Keratinocyte (primary cell): Measurements from ENCODE around the gene WDR27. TPM values are rescaled to one million over a fixed set of nuclear protein-coding genes. Genes with fewer than 3 reads are reported as not detected.

Experiments
- DNase-seq: peaks from one replicate; pipeline ENCODE4 v3.0.0-alpha.2; 2011; ENCODE audit warnings: low read depth, missing footprints, low spot score
- FAIRE-seq: peaks from 2 replicates; lab custom pipeline; 2011; peaks lifted over from hg19 to GRCh38; lab: Jason Lieb, UNC
- H2AFZ ChIP-seq: 2 replicates; pipeline ENCODE4 v1.6.0; 2012; ENCODE audit warnings: low read length, control low read depth, inconsistent platforms; ENCODE audit not compliant: control insufficient read depth
- H3K27ac ChIP-seq: 2 replicates; pipeline ENCODE4 v1.5.1; 2011; ENCODE audit warnings: low read length; ENCODE audit not compliant: control insufficient read depth, insufficient read depth
- H3K27me3 ChIP-seq: 3 replicates; pipeline ENCODE4 v1.6.0; 2011; ENCODE audit warnings: low read length; ENCODE audit not compliant: control insufficient read depth, insufficient read depth; ENCODE audit errors: extremely low read depth
- H3K36me3 ChIP-seq, 2 experiments: 2 replicates in 1 of 2; 3 replicates in 1 of 2; pipeline ENCODE4 v1.5.1; 2011; ENCODE audit warnings: low read length in 2 of 2, mild to moderate bottlenecking in 1 of 2; ENCODE audit not compliant: control insufficient read depth in 2 of 2, insufficient read depth in 2 of 2; ENCODE audit errors: extremely low read depth in 1 of 2
- H3K4me1 ChIP-seq: 3 replicates; pipeline ENCODE4 v1.5.1; 2011; ENCODE audit warnings: low read length; ENCODE audit not compliant: control insufficient read depth, insufficient read depth; ENCODE audit errors: extremely low read depth
- H3K4me2 ChIP-seq: 3 replicates; pipeline ENCODE4 v1.6.0; 2011; ENCODE audit warnings: low read depth, low read length; ENCODE audit not compliant: control insufficient read depth, insufficient read depth; ENCODE audit errors: extremely low read depth
- H3K4me3 ChIP-seq, 3 experiments: fragments of 200-600 bp in 1 of 3; sonication (generic) in 1 of 3; 2 replicates in 2 of 3; 3 replicates in 1 of 3; pipeline ENCODE4 v1.5.1; 2011 to 2016; ENCODE audit warnings: low read length in 3 of 3, mild to moderate bottlenecking in 3 of 3, control low read depth in 2 of 3, inconsistent platforms in 1 of 3, low read depth in 1 of 3, mixed read lengths in 1 of 3, mixed run types in 1 of 3, moderate library complexity in 1 of 3; ENCODE audit not compliant: control insufficient read depth in 2 of 3, insufficient read depth in 2 of 3; ENCODE audit errors: extremely low read depth in 1 of 3
- H3K79me2 ChIP-seq: 2 replicates; pipeline ENCODE4 v1.6.0; 2012; ENCODE audit warnings: low read length; ENCODE audit not compliant: control insufficient read depth, insufficient read depth
- H3K9ac ChIP-seq: 3 replicates; pipeline ENCODE4 v1.6.0; 2011; ENCODE audit warnings: low read length; ENCODE audit not compliant: control insufficient read depth, insufficient read depth; ENCODE audit errors: extremely low read depth
- H3K9me1 ChIP-seq: 3 replicates; pipeline ENCODE4 v1.6.0; 2011; ENCODE audit warnings: low read length; ENCODE audit not compliant: control insufficient read depth, insufficient read depth; ENCODE audit errors: extremely low read depth
- H3K9me3 ChIP-seq: 2 replicates; pipeline ENCODE4 v1.5.1; 2012; ENCODE audit warnings: low read depth, low read length; ENCODE audit not compliant: control insufficient read depth
- H4K20me1 ChIP-seq: 3 replicates; pipeline ENCODE4 v1.6.0; 2011; ENCODE audit warnings: low read length; ENCODE audit not compliant: control insufficient read depth, insufficient read depth; ENCODE audit errors: extremely low read depth
- EZH2 ChIP-seq: IDR thresholded peaks from one replicate; pipeline ENCODE4 v1.6.1; 2012; ENCODE audit warnings: inconsistent platforms, mild to moderate bottlenecking, low read length, moderate library complexity
- dilution Hi-C: fragments of 300-500 bp; cut with MboI; formaldehyde crosslinking; loops from one replicate; pipeline ENCODE4 v1.7.0; 2020; ENCODE audit warnings: low sequenced_read_pairs; ENCODE audit not compliant: extremely low pct_ligation_motif_present
- polyA plus RNA-seq, 5 experiments: library from polyadenylated mRNA; depleted of rRNA in 3 of 5; stranded (reverse) in 3 of 5; stranded (forward) in 1 of 5; unstranded in 1 of 5; fragments of >200 nt; gene quantifications; 1 replicate in 1 of 5; 2 replicates in 3 of 5; 3 replicates in 1 of 5; pipeline versions ENCODE4 v1.2.1 to v1.2.3, GENCODE V29; 2011 to 2012; ENCODE audit warnings: missing spikeins in 2 of 5, low read depth in 1 of 5, low replicate concordance in 1 of 5
- TF ChIP-seq, protein P1 (sequence below), 3 experiments: IDR thresholded peaks in 1 of 3; conservative IDR thresholded peaks in 1 of 3; optimal IDR thresholded peaks in 1 of 3; 2 replicates in 2 of 3; 3 replicates in 1 of 3; pipeline versions ENCODE3 to v1.5.1; 2011; ENCODE audit warnings: low read length in 3 of 3, mild to moderate bottlenecking in 3 of 3, moderate library complexity in 2 of 3, control low read depth in 1 of 3, inconsistent platforms in 1 of 3; ENCODE audit not compliant: insufficient read depth in 2 of 3; ENCODE audit errors: extremely low read depth in 1 of 3

Gene WDR27
- polyA plus RNA-seq, 1 donor (not counting 4 experiments of a cell fraction or from before 2014, with no cell fraction given): 17.8 TPM

DNA sequence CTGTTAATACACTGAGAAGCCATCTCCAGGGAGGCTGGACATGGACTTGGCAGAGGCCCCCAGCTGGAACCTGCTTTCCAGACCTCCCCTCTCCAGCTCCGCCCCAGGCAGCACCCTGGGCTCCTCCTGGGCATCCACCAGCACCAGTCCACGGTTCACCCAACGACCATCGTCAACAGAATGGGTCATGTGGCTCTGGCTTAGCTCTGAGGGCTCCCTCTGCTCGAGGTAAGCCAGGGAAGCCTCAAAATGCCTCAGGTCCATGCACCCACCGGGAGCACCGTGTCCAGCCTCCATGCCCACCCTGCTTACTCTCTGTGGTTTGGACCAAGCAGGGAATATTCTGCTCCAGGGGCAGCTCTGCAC, 40.5 kb downstream of the WDR27 start:
- FAIRE-seq: no peak
- no peak overlapping the region for H2AFZ ChIP-seq
- no peak overlapping the region for H3K4me3 ChIP-seq

GRCh38 chr6:169660751-169661390, 41.0 kb downstream of the WDR27 start:
- Histone ChIP-seq H3K27ac (no peak overlapping the region), H3K4me2 (no peak overlapping the region), H2AFZ (no peak overlapping the region), H3K9me1 (no peaks in the 10 kb centered on the region), H3K4me3 (no peak overlapping the region), H3K9me3 (no peaks in the 10 kb centered on the region), H3K4me1 (no peaks in the 10 kb centered on the region), H3K9ac (no peak overlapping the region), H3K36me3 (peaks cover 22 to 24% of the 10 kb centered on the region in 2 experiments), H3K79me2 (no peaks in the 10 kb centered on the region), H4K20me1 (no peaks in the 10 kb centered on the region), H3K27me3 (no peaks in the 10 kb centered on the region)
- TF ChIP-seq EZH2: no peak
- TF ChIP-seq, protein P1, sequence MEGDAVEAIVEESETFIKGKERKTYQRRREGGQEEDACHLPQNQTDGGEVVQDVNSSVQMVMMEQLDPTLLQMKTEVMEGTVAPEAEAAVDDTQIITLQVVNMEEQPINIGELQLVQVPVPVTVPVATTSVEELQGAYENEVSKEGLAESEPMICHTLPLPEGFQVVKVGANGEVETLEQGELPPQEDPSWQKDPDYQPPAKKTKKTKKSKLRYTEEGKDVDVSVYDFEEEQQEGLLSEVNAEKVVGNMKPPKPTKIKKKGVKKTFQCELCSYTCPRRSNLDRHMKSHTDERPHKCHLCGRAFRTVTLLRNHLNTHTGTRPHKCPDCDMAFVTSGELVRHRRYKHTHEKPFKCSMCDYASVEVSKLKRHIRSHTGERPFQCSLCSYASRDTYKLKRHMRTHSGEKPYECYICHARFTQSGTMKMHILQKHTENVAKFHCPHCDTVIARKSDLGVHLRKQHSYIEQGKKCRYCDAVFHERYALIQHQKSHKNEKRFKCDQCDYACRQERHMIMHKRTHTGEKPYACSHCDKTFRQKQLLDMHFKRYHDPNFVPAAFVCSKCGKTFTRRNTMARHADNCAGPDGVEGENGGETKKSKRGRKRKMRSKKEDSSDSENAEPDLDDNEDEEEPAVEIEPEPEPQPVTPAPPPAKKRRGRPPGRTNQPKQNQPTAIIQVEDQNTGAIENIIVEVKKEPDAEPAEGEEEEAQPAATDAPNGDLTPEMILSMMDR (optimal IDR thresholded peaks at IDR 0.05 in 1 of 3, IDR thresholded peaks at IDR 0.05 in 1 of 3, conservative IDR thresholded peaks at IDR 0.05 in 1 of 3; ENCODE audit: extremely low read depth in 1 of 3, insufficient read depth in 2 of 3, low read length in 3 of 3): no peak
- no peak for FAIRE-seq
- DNase-seq: no peak
- dilution Hi-C loops: no loop called here

More for the DNA sequence above, 40.5 kb downstream of the WDR27 start:
- H4K20me1 ChIP-seq: no peaks in the 10 kb centered on the region
- H3K4me2 ChIP-seq: no peak overlapping the region
- no peaks in the 10 kb centered on the region for H3K79me2 ChIP-seq
- no peaks in the 10 kb centered on the region for H3K9me3 ChIP-seq
- TF ChIP-seq, protein P1 (optimal IDR thresholded peaks at IDR 0.05 in 1 of 3, IDR thresholded peaks at IDR 0.05 in 1 of 3, conservative IDR thresholded peaks at IDR 0.05 in 1 of 3; ENCODE audit: extremely low read depth in 1 of 3, insufficient read depth in 2 of 3, low read length in 3 of 3): no peak
- TF ChIP-seq EZH2: no peak
- H3K27me3 ChIP-seq: no peaks in the 10 kb centered on the region
- H3K4me1 ChIP-seq: no peaks in the 10 kb centered on the region
- H3K9ac ChIP-seq: no peak overlapping the region
- dilution Hi-C loops: no loop called here
- peaks cover 22 to 23% of the 10 kb centered on the region in 2 experiments for H3K36me3 ChIP-seq
- H3K9me1 ChIP-seq: no peaks in the 10 kb centered on the region
- no peak overlapping the region for H3K27ac ChIP-seq
- no peak for DNase-seq
